ENCODE results near the gene CDR2L. TPM values are rescaled to one million over a fixed set of nuclear protein-coding genes. Genes with fewer than 3 reads are reported as not detected.
"Not testable (repeated sequence)": the region's sequence is repeated elsewhere in the genome, so short reads cannot be mapped to it uniquely, and the experiment has no call there.

Gene CDR2L
- total and polyA plus RNA-seq, 2 donors: 4.8 to 14.2 TPM

GRCh38 chr17:74964246-74964761, 23.1 kb upstream of the CDR2L start:
- H3K27ac ChIP-seq (ENCODE audit: low read depth): no peak overlapping the region
- no peaks in the 10 kb centered on the region for H3K4me1 ChIP-seq (ENCODE audit: insufficient read depth)
- H3K36me3 ChIP-seq (ENCODE audit: insufficient read depth): no peaks in the 10 kb centered on the region
- 88% methylated on average over 12 of the region's 12 CpGs for WGBS
- DNase-seq (ENCODE audit: extremely low spot score): no peak
- no peak overlapping the region for H3K4me3 ChIP-seq (ENCODE audit: low read depth, low read length)

GRCh38 chr17:74964988-74965622, 22.3 kb upstream of the CDR2L start:
- no peak for DNase-seq (ENCODE audit: extremely low spot score)
- H3K27ac ChIP-seq (ENCODE audit: low read depth): no peak overlapping the region
- WGBS: 77% methylated on average over 14 of the region's 14 CpGs
- H3K4me1 ChIP-seq (ENCODE audit: insufficient read depth): no peaks in the 10 kb centered on the region
- no peaks in the 10 kb centered on the region for H3K36me3 ChIP-seq (ENCODE audit: insufficient read depth)
- no peak overlapping the region for H3K4me3 ChIP-seq (ENCODE audit: low read depth, low read length)

GRCh38 chr17:74968361-74968780, 19.1 kb upstream of the CDR2L start:
- Histone ChIP-seq H3K36me3 (ENCODE audit: insufficient read depth) (no peaks in the 10 kb centered on the region), H3K4me3 (ENCODE audit: low read depth, low read length) (no peak overlapping the region), H3K27ac (ENCODE audit: low read depth) (peak overlapping the region; percentile 38), H3K4me1 (ENCODE audit: insufficient read depth) (peaks cover 3% of the 10 kb centered on the region)
- DNase-seq (ENCODE audit: extremely low spot score): no peak
- WGBS: 72% methylated on average over 5 of the region's 5 CpGs

- H3K4me3 ChIP-seq (ENCODE audit: low read depth, low read length); H3K36me3 ChIP-seq (ENCODE audit: insufficient read depth); DNase-seq (ENCODE audit: extremely low spot score); H3K4me1 ChIP-seq (ENCODE audit: insufficient read depth); H3K27ac ChIP-seq (ENCODE audit: low read depth): not testable (repeated sequence)
- WGBS: 92% methylated on average over 5 of the region's 5 CpGs
These were observed 17.9 kb upstream of the CDR2L start for GRCh38 chr17:74969501-74969900.

- Histone ChIP-seq H3K4me1 (ENCODE audit: insufficient read depth) (peaks cover 3% of the 10 kb centered on the region), H3K36me3 (ENCODE audit: insufficient read depth) (no peaks in the 10 kb centered on the region), H3K4me3 (ENCODE audit: low read depth, low read length) (no peak overlapping the region), H3K27ac (ENCODE audit: low read depth) (no peak overlapping the region)
- WGBS: 84% methylated on average over 3 of the region's 3 CpGs
- DNase-seq (ENCODE audit: extremely low spot score): no peak
These were observed 17.0 kb upstream of the CDR2L start for GRCh38 chr17:74970395-74970794.

- Histone ChIP-seq H3K4me1 (ENCODE audit: insufficient read depth) (peaks cover 3% of the 10 kb centered on the region), H3K36me3 (ENCODE audit: insufficient read depth) (no peaks in the 10 kb centered on the region), H3K27ac (ENCODE audit: low read depth) (no peak overlapping the region), H3K4me3 (ENCODE audit: low read depth, low read length) (peak overlapping the region; percentile 67)
- WGBS: 79% methylated on average over 8 of the region's 8 CpGs
- no peak for DNase-seq (ENCODE audit: extremely low spot score)
These were observed 16.2 kb upstream of the CDR2L start for GRCh38 chr17:74971069-74971841.

- H3K4me1 ChIP-seq (ENCODE audit: insufficient read depth): peaks cover 3% of the 10 kb centered on the region
- no peaks in the 10 kb centered on the region for H3K36me3 ChIP-seq (ENCODE audit: insufficient read depth)
- no peak overlapping the region for H3K27ac ChIP-seq (ENCODE audit: low read depth)
- WGBS: 31% methylated on average over 9 of the region's 9 CpGs
- no peak for DNase-seq (ENCODE audit: extremely low spot score)
- H3K4me3 ChIP-seq (ENCODE audit: low read depth, low read length): peak overlapping the region; percentile 67
These were observed 15.7 kb upstream of the CDR2L start for GRCh38 chr17:74971842-74972106.

- peaks cover 3% of the 10 kb centered on the region for H3K4me1 ChIP-seq (ENCODE audit: insufficient read depth)
- WGBS: 2% methylated on average over 95 of the region's 95 CpGs
- no peaks in the 10 kb centered on the region for H3K36me3 ChIP-seq (ENCODE audit: insufficient read depth)
- no peak for DNase-seq (ENCODE audit: extremely low spot score)
- peak within 1 kb of the TSS; percentile 67 for H3K4me3 ChIP-seq (ENCODE audit: low read depth, low read length)
- no peak within 1 kb of the TSS for H3K27ac ChIP-seq (ENCODE audit: low read depth)
These were observed 15.1 kb upstream of the CDR2L start, which contains the start of gene HID1 for GRCh38 chr17:74972107-74972972. Gene HID1 (minus strand): TSS chr17:74972759. CDS start chr17:74972656, 103 bp downstream.

- WGBS: 13% methylated on average over 17 of the region's 17 CpGs
- no peak for DNase-seq (ENCODE audit: extremely low spot score)
- Histone ChIP-seq H3K4me3 (ENCODE audit: low read depth, low read length) (peak overlapping the region; percentile 67), H3K27ac (ENCODE audit: low read depth) (no peak overlapping the region), H3K4me1 (ENCODE audit: insufficient read depth) (peaks cover 3% of the 10 kb centered on the region), H3K36me3 (ENCODE audit: insufficient read depth) (no peaks in the 10 kb centered on the region)
These were observed 14.5 kb upstream of the CDR2L start for GRCh38 chr17:74972973-74973328.

- DNase-seq (ENCODE audit: extremely low spot score): no peak
- WGBS: 70% methylated on average over 4 of the region's 4 CpGs
- Histone ChIP-seq H3K4me1 (ENCODE audit: insufficient read depth) (peaks cover 2% of the 10 kb centered on the region), H3K4me3 (ENCODE audit: low read depth, low read length) (no peak overlapping the region), H3K27ac (ENCODE audit: low read depth) (no peak overlapping the region), H3K36me3 (ENCODE audit: insufficient read depth) (no peaks in the 10 kb centered on the region)
These were observed 11.5 kb upstream of the CDR2L start for GRCh38 chr17:74975943-74976342.

- H3K4me3 ChIP-seq (ENCODE audit: low read depth, low read length): no peak overlapping the region
- H3K4me1 ChIP-seq (ENCODE audit: insufficient read depth): peaks cover 1% of the 10 kb centered on the region
- WGBS: 91% methylated on average over 3 of the region's 3 CpGs
- no peaks in the 10 kb centered on the region for H3K36me3 ChIP-seq (ENCODE audit: insufficient read depth)
- no peak for DNase-seq (ENCODE audit: extremely low spot score)
- no peak overlapping the region for H3K27ac ChIP-seq (ENCODE audit: low read depth)
These were observed 9.6 kb upstream of the CDR2L start for GRCh38 chr17:74977802-74978201.

GRCh38 chr17:74978240-74978639, 9.2 kb upstream of the CDR2L start:
- no peaks in the 10 kb centered on the region for H3K36me3 ChIP-seq (ENCODE audit: insufficient read depth)
- H3K27ac ChIP-seq (ENCODE audit: low read depth): no peak overlapping the region
- DNase-seq (ENCODE audit: extremely low spot score): no peak
- 71% methylated on average over 3 of the region's 3 CpGs for WGBS
- H3K4me3 ChIP-seq (ENCODE audit: low read depth, low read length): no peak overlapping the region
- H3K4me1 ChIP-seq (ENCODE audit: insufficient read depth): peaks cover 1% of the 10 kb centered on the region

- no peak overlapping the region for H3K4me3 ChIP-seq (ENCODE audit: low read depth, low read length)
- H3K27ac ChIP-seq (ENCODE audit: low read depth): no peak overlapping the region
- no peak for DNase-seq (ENCODE audit: extremely low spot score)
- peaks cover 1% of the 10 kb centered on the region for H3K4me1 ChIP-seq (ENCODE audit: insufficient read depth)
- H3K36me3 ChIP-seq (ENCODE audit: insufficient read depth): no peaks in the 10 kb centered on the region
- WGBS: 77% methylated on average over 17 of the region's 17 CpGs
These were observed 7.9 kb upstream of the CDR2L start for GRCh38 chr17:74979408-74980146.

Measured in urinary bladder (tissue), 4 donors.